Ishikawa (cell line): Measurements from ENCODE around the gene WDR64.

ENCODE experiments used
- CEBPB ChIP-seq: IDR thresholded peaks from 2 replicates; pipeline ENCODE4 v1.6.1; 2012
- EP300 ChIP-seq: IDR thresholded peaks from 2 replicates; pipeline ENCODE4 v1.6.1; 2012; ENCODE audit warnings: borderline replicate concordance
- USF1 ChIP-seq: IDR thresholded peaks from 2 replicates; pipeline ENCODE4 v1.6.1; 2012

GRCh38 chr1:241640867-241641622 is 11.0 kb upstream of the WDR64 start:
- TF ChIP-seq CEBPB (no peak), USF1 (no peak), EP300 (no peak)
